ENCODE results near the gene ATP8A2.

GRCh38 chr13:25836574-25837336 lies 465.0 kb downstream of the ATP8A2 start:
- no peak for TF ChIP-seq CTCF (IDR thresholded peaks at IDR 0.05)
- TF ChIP-seq POLR2AphosphoS5 (IDR thresholded peaks at IDR 0.05), result no peak
- no peak for TF ChIP-seq EP300 (IDR thresholded peaks at IDR 0.05; ENCODE audit: low read depth)

Data from transverse colon (tissue), 4 donors.